PC-3 (cell line): ENCODE data around the gene PDE6C. TPM values are rescaled to one million over a fixed set of nuclear protein-coding genes. Genes with fewer than 3 reads are reported as not detected.

Experiments used
- ATAC-seq: fragments of 200-7000 bp; cut with Tn5 transposase; 2 replicates; pipeline ENCODE4 v1.9.1; 2020; ENCODE audit warnings: mild to moderate bottlenecking, moderate library complexity
- BruUV-seq: library from RNA; stranded (reverse); fragments of 400-500 nt; replicated peaks from 2 replicates; lab custom pipeline; 2021; lab: Mats Ljungman, UMichigan
- CTCF ChIA-PET: fragments of 300-600 bp; sonication (Branson Sonifier 250); formaldehyde crosslinking; loops from one replicate; lab custom pipeline; 2022; ENCODE audit warnings: antibody characterized with exemption; lab: Charles Lee
- POLR2A ChIA-PET: fragments of 300-600 bp; sonication (Branson Sonifier 250); formaldehyde crosslinking; loops from one replicate; lab custom pipeline; 2022; ENCODE audit warnings: antibody characterized with exemption; ENCODE audit not compliant: unreplicated experiment; lab: Charles Lee
- DNase-seq: peaks from one replicate; pipeline ENCODE4 v3.0.0-alpha.2; 2015
- H2AFZ ChIP-seq: fragments of 300-600 bp; sonication (generic); 2 replicates; pipeline ENCODE4 v1.6.0; 2016; ENCODE audit warnings: antibody characterized with exemption, low read length
- H3F3A ChIP-seq: fragments of 300-600 bp; sonication (generic); one replicate; pipeline ENCODE4 v1.6.0; 2017; ENCODE audit warnings: antibody characterized with exemption, low read length, control low read depth, mild to moderate bottlenecking; ENCODE audit not compliant: unreplicated experiment
- H3K27ac ChIP-seq: fragments of 300-600 bp; sonication (generic); 2 replicates; pipeline ENCODE4 v1.5.1; 2016; ENCODE audit warnings: mild to moderate bottlenecking, low read length
- H3K27me3 ChIP-seq: fragments of 300-600 bp; sonication (generic); 2 replicates; pipeline ENCODE4 v1.6.1; 2016; ENCODE audit warnings: low read length, mixed read lengths
- H3K36me3 ChIP-seq: fragments of 300-600 bp; sonication (generic); 2 replicates; pipeline ENCODE4 v1.6.1; 2016; ENCODE audit warnings: low read depth, mixed run types, low read length, mixed read lengths
- H3K4me1 ChIP-seq: fragments of 300-600 bp; sonication (generic); 2 replicates; pipeline ENCODE4 v1.5.1; 2016; ENCODE audit warnings: low read length; ENCODE audit not compliant: insufficient read depth
- H3K4me2 ChIP-seq: fragments of 300-600 bp; sonication (generic); 2 replicates; pipeline ENCODE4 v1.6.0; 2016; ENCODE audit warnings: low read length
- H3K4me3 ChIP-seq: fragments of 300-600 bp; sonication (generic); 2 replicates; pipeline ENCODE4 v1.5.1; 2016; ENCODE audit warnings: mild to moderate bottlenecking, low read length, mixed read lengths
- H3K79me2 ChIP-seq: fragments of 300-600 bp; sonication (generic); 2 replicates; pipeline ENCODE4 v1.6.1; 2017; ENCODE audit warnings: low read length, mixed read lengths
- H3K9ac ChIP-seq: fragments of 300-600 bp; sonication (generic); 2 replicates; pipeline ENCODE4 v1.6.0; 2016; ENCODE audit warnings: mild to moderate bottlenecking, low read length
- H3K9me2 ChIP-seq: fragments of 300-600 bp; sonication (generic); replicated peaks from 2 replicates; pipeline ENCODE4 v1.6.1; 2016; ENCODE audit warnings: mixed run types, low read length, mixed read lengths
- H3K9me3 ChIP-seq: fragments of 300-600 bp; sonication (generic); 2 replicates; pipeline ENCODE4 v1.6.1; 2016; ENCODE audit warnings: low read length, mixed read lengths
- H4K20me1 ChIP-seq: fragments of 300-600 bp; sonication (generic); 2 replicates; pipeline ENCODE4 v1.6.1; 2016; ENCODE audit warnings: low read length, mixed read lengths
- EZH2 ChIP-seq: fragments of 300-600 bp; sonication (generic); IDR thresholded peaks from one replicate; pipeline ENCODE4 v1.6.1; 2017; ENCODE audit warnings: antibody characterized with exemption, mild to moderate bottlenecking, low read length; ENCODE audit not compliant: unreplicated experiment
- EZH2phosphoT487 ChIP-seq: fragments of 300-600 bp; sonication (generic); IDR thresholded peaks from 2 replicates; pipeline ENCODE4 v1.6.1; 2018; ENCODE audit warnings: mild to moderate bottlenecking, antibody characterized with exemption, low read length, borderline replicate concordance
- intact Hi-C: fragments of 100-400 bp; cut with micrococcal nuclease; formaldehyde crosslinking; loops from 2 replicates; pipeline ENCODE4 v1.9.0; 2023
- total RNA-seq: library from RNA; depleted of rRNA; stranded (reverse); fragments of >200 nt; gene quantifications from 2 replicates; pipeline ENCODE4 v1.2.3, GENCODE V29; 2014
- TF ChIP-seq, protein P1 (sequence below): fragments of 300-600 bp; sonication (generic); conservative IDR thresholded peaks from 2 replicates; pipeline ENCODE4 v1.5.1; 2017; ENCODE audit warnings: antibody characterized with exemption, low read depth, mild to moderate bottlenecking, low read length

The PDE6C gene
- total RNA-seq, 1 experiment from 2014 or later = not detected

- no peak overlapping the region for H3K4me2 ChIP-seq
- H3K4me3 ChIP-seq = no peak overlapping the region
- no peaks in the 10 kb centered on the region for H3K27me3 ChIP-seq
- no TSS peak for BruUV-seq
- no peaks in the 10 kb centered on the region for H3F3A ChIP-seq
- intact Hi-C loops = loop anchor here (10.0 kb wide), 2 partner anchors 53 to 113 kb away; partner anchors contain the start of gene RBP4
- DNase-seq = no peak
- H3K27ac ChIP-seq = no peak overlapping the region
- H3K79me2 ChIP-seq = no peaks in the 10 kb centered on the region
- H3K36me3 ChIP-seq = no peaks in the 10 kb centered on the region
- no peak for ATAC-seq
- no peak for TF ChIP-seq EZH2phosphoT487
- TF ChIP-seq, protein P1, sequence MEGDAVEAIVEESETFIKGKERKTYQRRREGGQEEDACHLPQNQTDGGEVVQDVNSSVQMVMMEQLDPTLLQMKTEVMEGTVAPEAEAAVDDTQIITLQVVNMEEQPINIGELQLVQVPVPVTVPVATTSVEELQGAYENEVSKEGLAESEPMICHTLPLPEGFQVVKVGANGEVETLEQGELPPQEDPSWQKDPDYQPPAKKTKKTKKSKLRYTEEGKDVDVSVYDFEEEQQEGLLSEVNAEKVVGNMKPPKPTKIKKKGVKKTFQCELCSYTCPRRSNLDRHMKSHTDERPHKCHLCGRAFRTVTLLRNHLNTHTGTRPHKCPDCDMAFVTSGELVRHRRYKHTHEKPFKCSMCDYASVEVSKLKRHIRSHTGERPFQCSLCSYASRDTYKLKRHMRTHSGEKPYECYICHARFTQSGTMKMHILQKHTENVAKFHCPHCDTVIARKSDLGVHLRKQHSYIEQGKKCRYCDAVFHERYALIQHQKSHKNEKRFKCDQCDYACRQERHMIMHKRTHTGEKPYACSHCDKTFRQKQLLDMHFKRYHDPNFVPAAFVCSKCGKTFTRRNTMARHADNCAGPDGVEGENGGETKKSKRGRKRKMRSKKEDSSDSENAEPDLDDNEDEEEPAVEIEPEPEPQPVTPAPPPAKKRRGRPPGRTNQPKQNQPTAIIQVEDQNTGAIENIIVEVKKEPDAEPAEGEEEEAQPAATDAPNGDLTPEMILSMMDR = no peak
- TF ChIP-seq EZH2 = no peak
- no peak overlapping the region for H3K9ac ChIP-seq
- ChIA-PET POLR2A (no interaction called here), CTCF (no interaction called here)
- no peaks in the 10 kb centered on the region for H4K20me1 ChIP-seq
- no peak overlapping the region for H2AFZ ChIP-seq
- no peaks in the 10 kb centered on the region for H3K9me2 ChIP-seq
- peaks cover 16% of the 10 kb centered on the region for H3K4me1 ChIP-seq
- no peaks in the 10 kb centered on the region for H3K9me3 ChIP-seq
These were observed 45.4 kb downstream of the PDE6C start for GRCh38 chr10:93657757-93658156.

GRCh38 chr10:93666030-93666429 lies 53.7 kb downstream of the PDE6C start:
- Histone ChIP-seq H3K9me3 (no peaks in the 10 kb centered on the region), H3K4me2 (no peak overlapping the region), H3K4me3 (no peak overlapping the region), H4K20me1 (no peaks in the 10 kb centered on the region), H3K79me2 (no peaks in the 10 kb centered on the region), H3F3A (no peaks in the 10 kb centered on the region), H3K27me3 (no peaks in the 10 kb centered on the region), H3K4me1 (no peaks in the 10 kb centered on the region), H3K27ac (no peak overlapping the region), H3K9me2 (no peaks in the 10 kb centered on the region), H3K36me3 (peaks cover 5% of the 10 kb centered on the region; the same call in 1 of the 2 replicates), H2AFZ (no peak overlapping the region), H3K9ac (no peak overlapping the region)
- DNase-seq (no peak), ATAC-seq (no peak)
- TF ChIP-seq EZH2 (no peak), EZH2phosphoT487 (no peak)
- TF ChIP-seq, protein P1 = no peak
- no TSS peak for BruUV-seq
- ChIA-PET CTCF (no interaction called here), POLR2A (no interaction called here)
- intact Hi-C loops = no loop called here

DNA sequence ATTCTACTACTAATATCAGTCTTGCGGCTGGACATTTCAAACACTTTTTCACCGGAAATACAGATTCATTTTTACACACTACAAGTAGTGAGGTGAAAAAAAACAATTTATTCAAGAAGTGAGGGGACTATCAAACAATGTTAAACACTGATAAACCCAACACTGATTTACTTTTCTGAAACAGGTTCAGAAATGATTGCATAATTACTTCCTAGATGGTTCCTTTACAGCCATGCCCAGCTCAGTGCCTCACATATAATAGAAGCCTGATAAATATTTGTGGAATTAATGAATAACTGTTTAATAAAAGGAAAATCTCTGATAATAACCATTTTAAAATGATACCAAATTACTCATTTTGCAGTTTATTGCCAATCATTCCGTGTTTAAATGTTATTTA lies 55.5 kb downstream of the PDE6C start:
- Histone ChIP-seq H3K9me3 (no peaks in the 10 kb centered on the region), H3K27me3 (no peaks in the 10 kb centered on the region), H4K20me1 (no peaks in the 10 kb centered on the region), H3K36me3 (peaks cover 5% of the 10 kb centered on the region; the same call in 1 of the 2 replicates), H3K4me1 (no peaks in the 10 kb centered on the region), H3K9me2 (no peaks in the 10 kb centered on the region), H3K9ac (no peak overlapping the region), H3K27ac (no peak overlapping the region), H3K4me3 (no peak overlapping the region), H3K79me2 (no peaks in the 10 kb centered on the region), H3F3A (no peaks in the 10 kb centered on the region), H3K4me2 (no peak overlapping the region), H2AFZ (no peak overlapping the region)
- ChIA-PET CTCF (no interaction called here), POLR2A (no interaction called here)
- TF ChIP-seq EZH2phosphoT487 = no peak
- no peak for TF ChIP-seq EZH2
- TF ChIP-seq, protein P1 = no peak
- BruUV-seq = no TSS peak
- ATAC-seq (no peak), DNase-seq (no peak)
- intact Hi-C loops = no loop called here
